Mucosa of rectum (tissue), 2 donors: ENCODE data around the gene MAGEB6B.
"Not testable (repeated sequence)": the region's sequence is repeated elsewhere in the genome, so short reads cannot be mapped to it uniquely, and the experiment has no call there.

Experiments
- H3K27ac ChIP-seq, 2 donors: one replicate each; pipeline ENCODE4 v1.7.0; 2013; ENCODE audit warnings: inconsistent platforms in 2 of 2, low read depth in 2 of 2, low read length in 2 of 2
- H3K27me3 ChIP-seq, 2 donors: one replicate each; pipeline ENCODE4 v1.7.0; 2013; ENCODE audit warnings: low read length in 2 of 2; ENCODE audit not compliant: control insufficient read depth in 2 of 2, insufficient read depth in 2 of 2
- H3K36me3 ChIP-seq, 2 donors: one replicate each; pipeline ENCODE4 v1.7.0; 2013; ENCODE audit warnings: low read length in 2 of 2; ENCODE audit not compliant: control insufficient read depth in 2 of 2, insufficient read depth in 2 of 2
- H3K4me1 ChIP-seq, 2 donors: one replicate each; pipeline ENCODE4 v1.7.0; 2013; ENCODE audit warnings: low read length in 2 of 2, mild to moderate bottlenecking in 1 of 2; ENCODE audit not compliant: control insufficient read depth in 2 of 2, insufficient read depth in 2 of 2
- H3K4me3 ChIP-seq, 2 donors: one replicate each; pipeline ENCODE4 v1.7.0; 2013; ENCODE audit warnings: low read length in 2 of 2
- H3K9ac ChIP-seq, 2 donors: one replicate each; pipeline ENCODE4 v1.7.0; 2013; ENCODE audit warnings: low read length in 2 of 2, low read depth in 1 of 2, mild to moderate bottlenecking in 1 of 2
- H3K9me3 ChIP-seq, 2 donors: one replicate each; pipeline ENCODE4 v1.7.0; 2013; ENCODE audit warnings: low read length in 2 of 2; ENCODE audit not compliant: control insufficient read depth in 2 of 2
- donor health status: healthy.
- donor health status: Normal muscosa, but diverticular disease.

The MAGEB6B gene

GRCh38 chrX:26160301-26160700 is at the start of gene MAGEB6B:
Gene MAGEB6B (plus strand): TSS chrX:26160601. CDS start chrX:26160601, 0 bp downstream.
- no peaks in the 10 kb centered on the region for H3K4me1 ChIP-seq
- H3K27ac ChIP-seq: no peak within 1 kb of the TSS
- no peaks in the 10 kb centered on the region for H3K27me3 ChIP-seq
- H3K9me3 ChIP-seq: no peaks in the 10 kb centered on the region
- no peak within 1 kb of the TSS for H3K9ac ChIP-seq
- no peak within 1 kb of the TSS for H3K4me3 ChIP-seq
- no peaks in the 10 kb centered on the region for H3K36me3 ChIP-seq

DNA sequence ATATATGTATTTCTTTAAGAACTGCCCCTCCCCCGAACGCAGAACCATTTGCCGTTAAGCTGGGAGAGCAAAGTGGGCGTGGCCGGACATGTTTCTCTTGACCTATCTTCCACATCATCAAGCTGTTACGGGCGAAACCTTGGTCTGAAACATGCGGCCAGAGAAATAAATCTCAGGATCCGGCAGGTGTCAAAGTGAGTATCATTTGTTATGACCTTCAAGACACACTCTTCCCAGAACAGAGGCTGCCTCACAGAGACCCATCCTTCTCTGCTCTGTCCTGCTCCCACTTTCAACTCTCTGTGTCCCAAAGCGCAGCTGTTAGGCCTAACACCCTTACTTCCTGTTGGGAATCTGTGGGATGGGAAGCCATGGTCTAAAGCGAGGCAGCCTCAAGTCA is 22.1 kb upstream of the MAGEB6B start, which contains the start of gene MAGEB18:
MAGEB18 (plus strand) TSS at position 70 of the 400 bp plus-strand sequence. CDS start 643 bp downstream, outside the sequence.
- Histone ChIP-seq H3K9ac (no peak within 1 kb of the TSS), H3K36me3 (no peaks in the 10 kb centered on the region), H3K9me3 (no peaks in the 10 kb centered on the region), H3K27ac (no peak within 1 kb of the TSS), H3K27me3 (no peaks in the 10 kb centered on the region), H3K4me1 (no peaks in the 10 kb centered on the region), H3K4me3 (no peak within 1 kb of the TSS)

GRCh38 chrX:26146024-26146423 is 14.4 kb upstream of the MAGEB6B start:
- H3K4me1 ChIP-seq: no peaks in the 10 kb centered on the region
- H3K27ac ChIP-seq: no peak overlapping the region
- no peaks in the 10 kb centered on the region for H3K27me3 ChIP-seq
- H3K4me3 ChIP-seq: no peak overlapping the region
- H3K36me3 ChIP-seq: no peaks in the 10 kb centered on the region
- no peak overlapping the region for H3K9ac ChIP-seq
- H3K9me3 ChIP-seq: no peaks in the 10 kb centered on the region

GRCh38 chrX:26192204-26192603 is 31.8 kb downstream of the MAGEB6B start, which contains the start of gene MAGEB6:
Gene MAGEB6 (plus strand): TSS chrX:26192440. CDS start chrX:26193847, 1,407 bp downstream.
- Histone ChIP-seq H3K27ac (no peak within 1 kb of the TSS), H3K27me3 (no peaks in the 10 kb centered on the region), H3K4me3 (no peak within 1 kb of the TSS), H3K9me3 (no peaks in the 10 kb centered on the region), H3K36me3 (no peaks in the 10 kb centered on the region), H3K4me1 (no peaks in the 10 kb centered on the region), H3K9ac (no peak within 1 kb of the TSS)

DNA sequence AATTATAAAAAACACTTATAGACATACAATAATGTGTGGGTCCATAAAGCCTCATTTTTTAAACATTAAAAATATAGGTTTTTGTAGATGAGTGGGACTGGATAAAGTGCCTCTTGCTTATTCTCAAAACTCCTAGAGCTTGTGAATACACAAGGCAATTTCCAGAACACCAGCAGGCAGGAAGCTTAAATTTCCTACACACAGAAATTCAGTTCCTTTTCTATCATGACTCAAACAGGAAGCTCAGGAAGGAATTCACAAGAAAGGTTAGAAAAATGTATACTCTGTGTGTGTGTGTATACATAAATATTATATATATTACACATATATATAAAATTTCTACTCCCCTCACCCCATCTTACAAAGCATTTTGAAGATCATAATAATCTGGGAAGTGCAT is 43.2 kb downstream of the MAGEB6B start:
- Histone ChIP-seq H3K4me3 (no peak overlapping the region), H3K4me1 (no peaks in the 10 kb centered on the region), H3K27ac (no peak overlapping the region), H3K9me3 (no peaks in the 10 kb centered on the region), H3K9ac (no peak overlapping the region), H3K27me3 (no peaks in the 10 kb centered on the region), H3K36me3 (no peaks in the 10 kb centered on the region)

GRCh38 chrX:26204717-26205116 is 44.3 kb downstream of the MAGEB6B start:
- H3K4me3 ChIP-seq, H3K4me1 ChIP-seq, H3K36me3 ChIP-seq, H3K27ac ChIP-seq, H3K9me3 ChIP-seq, H3K9ac ChIP-seq, H3K27me3 ChIP-seq: not testable (repeated sequence)

GRCh38 chrX:26208012-26208411 is 47.6 kb downstream of the MAGEB6B start:
- Histone ChIP-seq H3K4me3 (no peak overlapping the region), H3K27me3 (no peaks in the 10 kb centered on the region), H3K9ac (no peak overlapping the region), H3K9me3 (no peaks in the 10 kb centered on the region), H3K4me1 (no peaks in the 10 kb centered on the region), H3K27ac (no peak overlapping the region), H3K36me3 (no peaks in the 10 kb centered on the region)
